Right ventricle myocardium superior (tissue), 1 donor: Measurements from ENCODE around the gene DNAJB6. TPM values are rescaled to one million over a fixed set of nuclear protein-coding genes. Genes with fewer than 3 reads are reported as not detected.
A peak's percentile ranks its signal among the peaks of the same experiment; 100 is the strongest.

Experiments used
- ATAC-seq: fragments of 200-7000 bp; cut with Tn5 transposase; one replicate; pipeline ENCODE4 v1.9.1; 2020; ENCODE audit warnings: mild to moderate bottlenecking; ENCODE audit not compliant: poor library complexity
- DNase-seq: peaks from one replicate; pipeline ENCODE4 v3.0.0-alpha.2; 2020
- intact Hi-C: fragments of 100-400 bp; cut with DNase I; formaldehyde crosslinking; loops from one replicate; pipeline ENCODE4 v1.11.2; 2022
- total RNA-seq: library from RNA; stranded (reverse); fragmentation: NEBNext Ultra II Directional; extraction: Animal tissue kit (Norgen Biotek cat#: 25700); gene quantifications from one replicate; pipeline ENCODE4 v1.2.1, GENCODE V29; 2021
- donor health status: DM: no; HTN: yes; CAD: no; lungs with severe emphysema.

The DNAJB6 gene
- total RNA-seq, 1 donor from 2014 or later = 191 TPM

DNA sequence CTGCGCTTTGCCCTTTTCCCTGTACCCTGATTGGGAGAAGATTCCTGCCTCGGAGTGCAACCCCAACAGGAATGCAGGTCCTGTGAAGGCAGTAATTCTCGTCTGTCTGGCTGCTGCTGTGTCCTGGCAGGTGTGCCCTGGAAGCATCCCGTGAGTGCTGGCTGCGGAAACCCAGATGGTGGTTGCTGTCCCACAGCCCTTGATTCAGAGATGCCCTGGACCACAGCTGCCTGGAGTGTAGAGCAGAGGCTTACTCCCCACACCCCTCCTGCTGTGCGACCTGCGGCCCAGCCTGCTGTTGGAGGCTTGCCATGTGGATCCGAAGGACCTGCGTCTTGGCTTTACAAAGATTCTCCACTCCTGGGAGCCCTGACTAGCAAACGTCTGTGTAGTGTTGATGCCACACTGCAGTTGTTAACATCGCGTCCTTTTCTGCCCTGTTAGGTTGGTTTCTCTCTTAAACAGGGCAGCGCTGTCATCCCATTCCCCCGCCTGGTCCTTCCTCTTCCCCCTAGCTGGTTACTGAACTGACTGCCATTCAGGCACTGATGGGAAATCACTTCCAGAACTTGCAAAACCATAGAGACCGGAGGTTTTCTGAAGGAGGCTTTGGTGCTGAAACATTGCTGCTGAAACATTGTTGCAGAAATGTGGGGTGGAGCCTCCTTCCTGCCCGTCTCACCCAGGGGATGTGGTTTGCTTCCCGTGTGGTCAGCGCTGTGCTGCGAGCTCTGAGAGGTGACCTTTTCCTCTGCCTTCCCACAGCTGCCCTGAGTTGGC, 53.3 kb downstream of the DNAJB6 start:
- ATAC-seq = peak; percentile 40
- intact Hi-C loops = no loop called here

GRCh38 chr7:157391036-157391710, 54.4 kb downstream of the DNAJB6 start:
- ATAC-seq = no peak
- intact Hi-C loops = no loop called here
- DNase-seq = no peak

More for the DNA sequence above, 53.3 kb downstream of the DNAJB6 start:
- peak; percentile 68 for DNase-seq

DNA sequence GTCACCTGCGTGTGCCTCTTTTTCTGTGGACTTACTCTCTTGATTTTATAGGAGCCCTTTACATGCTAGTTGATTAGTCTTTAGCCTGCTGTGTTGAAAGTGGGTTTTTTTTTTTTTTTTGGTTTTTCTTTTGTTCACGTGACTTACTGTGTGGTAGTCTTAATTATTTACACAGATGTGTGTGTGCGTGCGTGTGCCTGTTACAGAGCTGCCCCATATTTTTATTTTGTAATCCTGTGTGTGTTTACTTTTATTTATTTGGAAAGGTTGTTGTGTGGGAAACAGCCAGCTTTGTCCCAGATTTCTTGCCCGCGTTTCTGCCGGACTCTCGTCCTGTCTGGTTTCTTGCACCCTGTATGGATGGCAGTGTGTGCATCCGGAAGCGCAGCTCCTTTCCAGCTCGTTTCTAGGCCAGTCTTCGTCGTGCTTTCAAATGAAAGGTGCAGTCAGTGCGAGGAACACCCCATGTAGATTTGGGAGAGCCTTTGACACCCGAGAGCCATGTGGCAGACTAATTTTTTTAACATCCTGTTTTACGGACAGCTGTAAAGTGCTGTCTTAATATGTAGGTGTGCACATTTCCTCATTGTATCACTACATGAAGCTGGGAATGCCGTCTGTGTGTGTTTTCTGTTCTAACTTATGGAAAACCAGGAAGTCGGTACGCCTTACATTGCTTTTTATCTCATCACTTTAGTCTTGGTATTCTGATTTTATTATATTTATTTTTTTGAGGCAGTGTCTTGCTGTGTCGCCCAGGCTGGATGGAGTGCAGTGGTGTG, 55.6 kb downstream of the DNAJB6 start:
- intact Hi-C loops = no loop called here

DNA sequence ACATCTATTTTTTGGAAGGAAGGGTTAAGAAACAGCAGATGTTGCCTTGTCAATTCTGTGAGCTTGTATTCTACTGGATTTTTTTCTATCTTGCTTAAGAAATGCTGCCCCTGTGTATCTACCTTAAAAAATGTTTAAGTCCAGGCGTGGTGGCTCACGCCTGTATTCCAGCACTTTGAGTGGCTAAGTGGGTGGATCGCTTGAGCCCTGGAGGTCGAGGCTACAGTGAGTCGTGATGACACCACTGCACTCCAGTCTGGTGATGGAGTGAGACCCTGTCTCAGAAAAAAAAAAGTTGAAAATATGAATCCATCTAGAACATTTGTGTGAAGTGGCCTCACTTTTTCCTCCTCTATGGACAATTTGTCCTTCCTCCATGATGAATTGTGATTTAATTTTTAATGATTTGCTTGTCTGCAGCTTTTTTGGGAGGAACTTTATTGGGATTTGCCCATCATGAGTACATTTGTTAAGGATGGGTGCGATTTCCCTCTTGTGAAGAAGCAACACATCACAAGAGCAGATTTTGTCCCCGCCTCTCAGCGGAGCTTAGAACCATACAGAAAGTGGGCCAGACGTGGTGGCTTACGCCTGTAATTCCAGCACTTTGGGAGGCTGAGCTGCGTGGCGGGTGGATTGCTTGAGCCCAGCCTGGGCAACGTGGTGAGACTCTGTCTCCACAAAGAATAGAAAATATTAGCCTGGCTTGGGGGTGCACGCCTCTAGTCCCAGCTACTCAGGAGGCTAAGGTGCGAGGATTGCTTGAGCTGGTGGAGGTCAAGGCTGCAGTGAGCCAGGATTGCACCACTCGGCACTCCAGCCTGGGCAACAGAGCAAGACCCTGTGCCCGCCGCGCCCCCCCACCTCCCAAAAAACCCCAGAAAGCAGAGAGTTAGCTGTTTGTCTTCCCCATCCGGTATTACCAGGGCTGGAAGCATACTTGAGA, 57.7 kb downstream of the DNAJB6 start:
- DNase-seq = no peak
- intact Hi-C loops = loop anchor here (5.0 kb wide), 1 partner anchor 52 kb away; no protein-coding TSS in a partner anchor
- ATAC-seq = no peak

More for the DNA sequence above, 55.6 kb downstream of the DNAJB6 start:
- no peak for DNase-seq
- no peak for ATAC-seq

DNA sequence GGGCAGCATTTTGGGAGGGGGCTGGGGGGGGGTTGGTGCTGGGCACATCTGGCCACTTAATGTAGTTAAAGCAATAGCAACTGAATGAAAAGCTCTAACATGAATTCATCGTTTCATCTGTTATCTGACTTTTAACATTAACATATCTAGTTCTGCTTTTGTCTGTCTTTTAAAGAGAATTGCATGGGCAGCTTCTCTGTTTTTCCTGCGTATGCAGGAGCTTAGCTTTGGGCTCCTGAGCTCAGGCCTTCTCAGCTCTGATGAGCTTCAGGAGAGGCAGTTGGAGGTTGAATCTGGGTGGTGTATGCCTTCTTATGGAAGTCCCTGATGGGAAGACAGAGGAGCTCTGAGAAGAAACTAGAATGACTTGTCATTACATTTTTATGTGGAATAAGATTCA, 58.4 kb downstream of the DNAJB6 start:
- DNase-seq = no peak
- no peak for ATAC-seq
- intact Hi-C loops = loop anchor here (5.0 kb wide), 1 partner anchor 53 kb away; no protein-coding TSS in a partner anchor

- DNase-seq (no peak), ATAC-seq (no peak)
- intact Hi-C loops = loop anchor here (5.0 kb wide), 1 partner anchor 54 kb away; no protein-coding TSS in a partner anchor
Measured at GRCh38 chr7:157396316-157397035, 59.7 kb downstream of the DNAJB6 start.

- DNase-seq = no peak
- ATAC-seq = peak; percentile 25
- intact Hi-C loops = loop anchor here (5.0 kb wide), 1 partner anchor 55 kb away; no protein-coding TSS in a partner anchor
Measured at GRCh38 chr7:157397036-157397720, 60.4 kb downstream of the DNAJB6 start.

DNA sequence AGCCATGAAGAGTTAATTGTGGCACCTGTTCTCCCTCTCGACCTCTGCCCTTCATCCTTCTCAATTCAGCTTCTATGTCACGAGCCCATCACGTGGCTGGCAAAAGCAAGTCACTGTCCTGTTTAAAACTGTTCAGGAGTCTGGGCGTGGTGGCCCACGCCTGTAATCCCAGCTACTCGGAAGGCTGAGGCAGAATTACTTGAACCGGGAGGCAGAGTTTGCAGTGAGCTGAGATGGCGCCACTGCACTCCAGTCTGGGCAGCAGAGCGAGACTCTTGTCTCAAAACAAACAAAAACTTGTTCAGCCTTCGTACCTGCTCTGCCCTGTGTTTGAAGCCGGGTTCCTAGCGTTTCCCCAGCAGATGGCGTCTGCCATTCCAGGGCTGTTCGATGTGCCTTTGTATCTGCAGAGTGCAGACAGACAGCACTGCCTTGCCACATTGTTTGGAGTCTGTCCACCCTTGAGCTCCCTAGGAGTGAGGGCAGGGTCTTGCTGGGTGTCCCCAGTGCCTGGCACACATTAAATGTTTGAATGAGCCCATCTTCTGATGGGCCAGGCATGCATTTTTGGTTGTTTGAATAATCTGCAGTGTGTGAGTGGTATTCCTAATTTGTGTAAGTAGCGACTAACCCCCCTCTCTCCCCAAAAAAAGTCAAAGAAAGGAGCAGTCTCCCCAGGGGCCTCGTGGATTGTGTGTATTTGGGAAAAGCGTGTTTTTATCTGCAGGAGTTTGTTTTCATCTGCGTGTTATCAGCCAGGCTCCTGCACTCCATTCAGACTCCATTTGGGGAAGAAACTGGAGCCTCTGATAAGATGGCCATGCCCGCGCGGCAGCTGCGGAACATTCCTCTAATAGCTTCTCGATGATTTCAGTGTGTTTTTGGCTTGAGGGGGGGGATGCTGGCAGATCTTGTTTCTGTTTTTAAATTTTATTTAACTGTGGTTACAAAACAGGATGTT, 61.2 kb downstream of the DNAJB6 start:
- DNase-seq (peak; percentile 78), ATAC-seq (peak; percentile 72)
- intact Hi-C loops = loop anchor here (5.0 kb wide), 1 partner anchor 56 kb away; no protein-coding TSS in a partner anchor

DNA sequence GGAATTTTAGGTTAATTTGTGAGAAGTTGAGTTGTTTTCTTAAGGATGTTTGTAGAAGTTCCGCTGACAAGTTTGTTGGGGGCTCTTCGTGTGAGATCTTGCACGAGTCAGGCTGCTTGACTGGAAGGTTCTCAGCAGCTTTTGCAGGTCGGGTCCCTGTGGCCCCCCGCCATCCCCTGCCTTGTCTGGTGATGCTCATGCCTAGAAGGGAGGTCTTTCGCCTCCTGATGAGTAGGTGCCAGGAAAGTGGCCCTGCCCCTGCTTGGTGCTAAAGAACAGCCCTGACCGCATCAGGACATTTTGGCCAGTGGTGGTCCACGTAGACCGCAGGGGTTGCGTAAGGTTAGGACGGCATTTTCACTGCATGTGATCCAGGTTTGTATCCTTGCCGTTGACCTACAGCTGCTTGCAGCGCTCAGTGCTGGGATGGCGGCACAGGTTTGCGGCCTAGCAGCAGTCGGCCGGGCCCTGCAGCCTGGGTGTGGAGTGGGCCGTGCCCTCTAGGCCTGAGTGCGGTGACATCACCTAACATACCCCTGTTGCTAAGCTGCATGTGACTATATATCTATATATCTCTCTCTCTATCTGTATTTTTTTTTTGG, 62.4 kb downstream of the DNAJB6 start:
- ATAC-seq = no peak
- DNase-seq = no peak
- intact Hi-C loops = loop anchor here (5.0 kb wide), 1 partner anchor 57 kb away; no protein-coding TSS in a partner anchor

GRCh38 chr7:157400171-157400860, 63.5 kb downstream of the DNAJB6 start:
- no peak for DNase-seq
- no peak for ATAC-seq
- intact Hi-C loops = no loop called here

DNA sequence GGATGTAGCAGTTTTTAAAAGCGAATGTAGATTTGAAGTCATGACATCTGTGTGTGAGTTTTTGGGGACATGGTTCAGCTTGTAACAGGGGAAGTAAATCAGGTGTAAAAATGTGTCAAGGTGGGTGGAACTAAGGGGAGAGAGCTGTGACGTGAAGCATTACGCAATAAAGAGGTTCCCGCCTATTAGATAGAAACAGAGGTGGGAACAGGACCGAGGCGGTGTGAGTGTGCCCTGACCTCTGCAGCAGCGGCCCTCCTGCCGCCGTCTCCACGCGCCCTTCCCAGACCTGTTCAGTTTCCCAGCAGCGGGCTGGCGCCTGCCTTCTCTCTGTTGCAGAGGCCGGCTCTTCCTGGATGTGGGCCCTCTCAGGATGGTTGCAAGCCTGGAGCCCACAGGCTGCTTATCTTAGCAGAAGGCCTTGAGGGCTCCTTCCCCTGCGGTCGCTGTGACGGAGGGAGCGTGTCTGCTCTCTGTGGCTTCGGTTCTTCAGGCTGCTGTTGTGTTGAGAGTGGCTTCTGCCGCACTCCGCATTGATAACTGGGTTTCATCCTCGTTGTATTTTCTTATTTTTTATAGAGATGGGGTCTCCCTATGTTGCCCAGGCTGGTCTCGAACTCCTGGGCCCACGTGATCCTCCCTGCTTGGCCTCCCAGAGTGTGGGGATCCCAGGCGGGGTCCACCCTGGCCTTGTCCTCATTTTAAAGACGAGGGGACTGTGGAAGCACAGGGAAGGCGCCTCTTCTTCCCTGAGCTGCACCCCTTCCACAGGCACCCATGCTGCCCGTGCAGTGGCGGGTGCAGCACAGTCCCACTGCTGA, 65.0 kb downstream of the DNAJB6 start:
- ATAC-seq (no peak), DNase-seq (no peak)
- intact Hi-C loops = no loop called here

GRCh38 chr7:157402388-157402703, 65.5 kb downstream of the DNAJB6 start:
- DNase-seq (peak; percentile 37), ATAC-seq (no peak)
- intact Hi-C loops = no loop called here

DNA sequence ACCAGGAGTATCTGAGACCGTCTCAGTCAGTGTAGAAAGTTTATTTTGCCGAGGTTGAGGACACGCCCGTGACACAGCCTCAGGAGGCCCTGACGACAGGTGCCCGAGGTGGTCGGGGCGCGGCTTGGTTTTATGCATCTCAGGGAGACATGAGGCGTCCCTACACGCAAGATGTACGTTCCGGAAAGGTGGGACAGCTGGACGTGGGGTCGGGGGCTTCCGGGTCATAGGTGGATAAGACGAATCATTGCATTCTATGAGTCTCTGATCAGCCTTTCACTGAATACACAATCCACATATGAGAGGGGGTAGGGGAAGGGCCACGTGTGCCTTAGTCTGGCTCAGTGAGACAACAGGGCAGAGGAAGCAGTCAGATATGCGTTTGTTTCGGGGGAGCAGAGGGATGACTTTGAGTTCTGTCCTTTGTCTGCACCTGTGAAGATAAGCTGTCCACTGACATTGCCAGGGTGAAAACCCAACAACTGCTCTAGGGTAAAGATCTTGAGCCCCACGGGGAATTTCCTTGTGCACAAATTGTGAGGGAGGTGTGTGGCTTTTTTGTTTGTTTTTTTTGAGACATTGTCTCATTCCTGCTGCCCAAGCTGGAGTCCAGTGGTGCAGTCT, 66.2 kb downstream of the DNAJB6 start:
- intact Hi-C loops = no loop called here
- DNase-seq (peak; percentile 9), ATAC-seq (no peak)
